Memory B cell (primary cell): ENCODE results near the gene RSBN1L.

ENCODE experiments used
- ATAC-seq: fragments of 150-1000 bp; cut with Tn5 transposase; 2 replicates; pipeline ENCODE4 v1.10.0; 2021; ENCODE audit warnings: low read depth, mild to moderate bottlenecking, moderate library complexity
- DNase-seq, 2 donors: peaks; one replicate each; pipeline ENCODE4 v3.0.0; 2022; ENCODE audit warnings: low spot score in 2 of 2
- H3K27ac Mint-ChIP-seq: one replicate; pipeline ENCODE4 v1.8.0; 2022; ENCODE audit warnings: mild to moderate bottlenecking, moderate library complexity, mixed read lengths
- H3K27me3 Mint-ChIP-seq: one replicate; pipeline ENCODE4 v1.8.0; 2022; ENCODE audit warnings: mixed read lengths
- H3K36me3 Mint-ChIP-seq: one replicate; pipeline ENCODE4 v1.8.0; 2022; ENCODE audit warnings: mild to moderate bottlenecking, mixed read lengths
- H3K4me1 Mint-ChIP-seq: one replicate; pipeline ENCODE4 v1.8.0; 2022; ENCODE audit warnings: mixed read lengths
- H3K4me3 Mint-ChIP-seq: one replicate; pipeline ENCODE4 v1.8.0; 2022; ENCODE audit warnings: mild to moderate bottlenecking, moderate library complexity, mixed read lengths
- H3K9me3 Mint-ChIP-seq: one replicate; pipeline ENCODE4 v1.8.0; 2022; ENCODE audit warnings: mixed read lengths

Gene RSBN1L

DNA sequence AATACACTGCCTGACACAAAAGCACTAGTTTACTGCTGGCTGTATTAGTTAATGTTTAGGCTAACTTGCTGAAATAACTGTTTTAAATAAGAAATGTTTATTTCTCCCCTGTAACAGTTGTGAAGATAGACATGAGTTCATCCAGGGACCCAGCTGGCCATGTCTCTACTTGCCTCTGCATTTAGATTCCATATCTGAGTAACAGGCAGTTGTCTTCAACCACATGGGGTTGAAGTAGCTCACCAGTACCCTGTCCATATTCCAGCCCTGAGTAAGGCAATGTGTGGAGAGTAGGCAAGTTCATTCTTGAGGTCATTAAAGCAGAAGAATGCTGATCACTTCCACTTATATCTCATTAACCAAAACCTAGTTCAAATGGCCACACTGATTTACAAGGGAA is 31.1 kb upstream of the RSBN1L start:
- no peak overlapping the region for H3K4me3 Mint-ChIP-seq

DNA sequence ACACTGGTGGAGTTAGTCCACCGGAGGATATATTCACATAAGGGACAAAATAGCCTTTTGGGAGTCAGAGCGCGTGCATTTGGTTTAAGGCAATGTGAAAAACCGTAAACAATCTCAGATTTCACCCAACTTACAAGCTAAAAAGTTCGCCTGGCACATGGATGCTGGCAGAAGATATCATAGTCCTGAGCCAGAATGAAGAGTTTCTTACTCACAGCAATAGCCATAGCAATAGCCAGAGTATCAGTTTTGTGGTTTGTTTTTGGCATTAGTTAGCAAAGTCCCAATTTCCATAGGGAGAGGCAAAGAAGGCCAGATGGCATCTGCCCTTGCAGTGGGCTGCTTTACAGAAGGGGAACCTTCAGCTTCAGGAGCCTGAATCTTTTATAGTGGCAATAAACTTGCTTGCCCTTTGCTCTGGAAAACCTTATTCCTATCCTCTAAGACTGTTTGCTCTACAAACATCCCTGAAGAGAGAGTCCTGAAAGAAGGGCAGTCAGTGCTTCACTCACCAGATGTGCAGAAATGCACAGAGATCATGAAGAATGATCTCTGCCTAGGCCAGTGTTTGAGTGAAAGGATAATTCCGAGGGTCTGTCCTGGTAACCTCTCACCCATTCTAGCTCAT is 28.7 kb upstream of the RSBN1L start:
- Mint-ChIP-seq H3K4me1 (peaks cover 3% of the 10 kb centered on the region), H3K36me3 (peaks cover 5% of the 10 kb centered on the region), H3K4me3 (no peak overlapping the region), H3K9me3 (no peaks in the 10 kb centered on the region), H3K27ac (no peak overlapping the region), H3K27me3 (no peaks in the 10 kb centered on the region)
- DNase-seq = no peak
- ATAC-seq = no peak

More for the DNA sequence above, 31.1 kb upstream of the RSBN1L start:
- Mint-ChIP-seq H3K36me3 (peaks cover 3% of the 10 kb centered on the region), H3K27me3 (no peaks in the 10 kb centered on the region), H3K4me1 (peaks cover 3% of the 10 kb centered on the region), H3K27ac (no peak overlapping the region), H3K9me3 (no peaks in the 10 kb centered on the region)
- DNase-seq (no peak), ATAC-seq (no peak)

DNA sequence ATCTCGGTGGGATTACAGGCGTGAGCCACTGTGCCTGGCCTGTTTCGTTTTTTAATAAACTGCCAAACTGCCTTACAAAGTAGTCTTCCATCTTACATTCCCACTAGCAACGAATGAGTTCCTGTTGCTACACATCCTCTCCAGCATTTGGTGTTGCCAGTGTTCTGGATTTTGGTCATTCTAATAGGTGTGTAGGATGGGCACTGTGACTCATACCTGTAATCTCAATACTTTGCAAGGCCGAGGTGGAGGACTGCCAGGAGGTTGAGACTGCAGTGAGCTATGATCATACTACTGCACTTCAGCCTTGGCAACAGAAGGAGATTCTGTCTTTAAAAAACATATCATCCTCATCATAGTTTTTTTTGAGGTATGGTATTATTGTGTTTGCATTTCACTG is 21.4 kb upstream of the RSBN1L start:
- Mint-ChIP-seq H3K27ac (no peak overlapping the region), H3K36me3 (peaks cover 2% of the 10 kb centered on the region), H3K4me3 (no peak overlapping the region), H3K9me3 (no peaks in the 10 kb centered on the region), H3K27me3 (no peaks in the 10 kb centered on the region), H3K4me1 (no peaks in the 10 kb centered on the region)
- DNase-seq (no peak), ATAC-seq (no peak)

DNA sequence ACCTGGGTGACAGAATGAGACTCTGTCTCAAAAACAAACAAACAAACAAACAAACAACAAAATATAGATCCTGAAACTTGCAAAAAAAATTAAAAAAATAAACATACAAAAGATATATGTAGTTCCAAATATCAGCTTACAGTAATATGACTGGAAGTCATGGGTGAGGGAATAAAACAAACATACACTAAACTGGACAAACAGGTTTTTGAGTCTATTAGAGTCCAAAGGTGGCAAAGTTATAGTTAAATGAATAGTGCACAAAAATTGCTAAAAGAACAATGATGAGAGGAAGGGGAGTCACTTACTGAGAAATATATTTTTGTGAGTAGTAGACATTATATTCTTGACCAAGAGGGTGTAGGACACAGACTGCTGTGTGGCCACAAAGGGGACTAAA is 16.7 kb upstream of the RSBN1L start:
- DNase-seq (no peak), ATAC-seq (no peak)
- Mint-ChIP-seq H3K27me3 (no peaks in the 10 kb centered on the region), H3K4me3 (no peak overlapping the region), H3K4me1 (no peaks in the 10 kb centered on the region), H3K27ac (no peak overlapping the region), H3K9me3 (no peaks in the 10 kb centered on the region), H3K36me3 (peaks cover 12% of the 10 kb centered on the region)

DNA sequence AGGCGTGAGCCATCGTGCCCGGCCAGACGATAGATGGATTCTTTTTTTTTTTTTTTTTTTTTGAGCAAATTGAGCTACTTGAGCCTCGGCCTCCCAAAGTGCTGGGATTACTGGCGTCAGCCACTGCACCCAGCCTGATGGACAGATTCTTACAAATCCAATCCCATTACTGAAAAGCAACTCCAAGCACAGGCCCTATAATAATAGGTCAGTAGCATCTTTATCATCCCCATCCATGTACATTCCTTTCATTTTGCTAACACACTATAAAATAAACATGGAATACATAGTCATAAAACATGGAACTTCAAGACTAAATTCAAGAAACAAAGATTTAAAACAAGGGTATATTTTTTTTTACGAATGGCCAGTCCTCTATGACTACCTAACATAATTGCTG is 16.0 kb upstream of the RSBN1L start:
- Mint-ChIP-seq H3K27ac (no peak overlapping the region), H3K27me3 (no peaks in the 10 kb centered on the region), H3K9me3 (no peaks in the 10 kb centered on the region), H3K4me3 (no peak overlapping the region), H3K36me3 (peaks cover 12% of the 10 kb centered on the region), H3K4me1 (no peaks in the 10 kb centered on the region)
- DNase-seq = no peak
- no peak for ATAC-seq

DNA sequence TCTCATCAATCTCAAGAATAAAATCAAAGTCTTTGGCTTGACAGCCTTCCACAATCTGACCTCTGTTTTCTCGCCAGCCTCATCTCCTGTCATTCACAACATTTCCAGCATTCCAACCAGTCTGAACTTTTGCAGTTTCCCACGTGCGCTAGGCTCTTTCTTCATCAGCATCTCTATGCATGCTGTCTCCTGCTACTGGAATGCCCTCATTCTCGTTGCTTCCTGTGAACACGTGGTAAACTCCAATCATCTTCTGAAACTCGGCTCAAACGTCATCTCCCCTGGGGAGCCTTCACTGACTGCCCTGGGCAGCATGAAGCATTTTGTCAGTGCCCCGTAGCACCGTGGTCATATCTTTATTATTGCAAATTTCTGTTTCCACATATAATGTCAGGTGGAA is 12.2 kb upstream of the RSBN1L start:
- H3K4me3 Mint-ChIP-seq = no peak overlapping the region
- ATAC-seq (no peak), DNase-seq (no peak)
- peaks cover 17% of the 10 kb centered on the region for H3K36me3 Mint-ChIP-seq
- peaks cover 2% of the 10 kb centered on the region for H3K9me3 Mint-ChIP-seq
- peaks cover 7% of the 10 kb centered on the region for H3K4me1 Mint-ChIP-seq
- H3K27ac Mint-ChIP-seq = no peak overlapping the region
- no peaks in the 10 kb centered on the region for H3K27me3 Mint-ChIP-seq

DNA sequence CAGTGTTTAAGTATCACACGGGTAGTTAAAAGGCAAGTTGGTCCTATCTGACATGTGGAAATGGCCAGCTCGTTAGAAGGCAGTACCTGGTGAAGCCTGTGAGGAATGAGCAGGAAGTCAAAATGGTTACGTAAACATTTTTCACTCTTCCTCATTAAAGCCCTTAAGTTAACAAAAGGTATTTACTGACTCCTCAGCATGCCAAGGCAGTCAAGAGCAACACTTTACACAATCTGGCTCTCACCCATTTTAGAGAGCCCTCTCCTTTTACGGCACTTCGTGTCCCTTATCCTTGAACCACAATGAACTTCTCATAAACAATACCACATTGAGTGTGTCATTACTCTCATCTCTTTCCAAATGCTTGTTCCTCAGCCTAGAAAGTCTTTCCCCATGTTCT is 11.0 kb upstream of the RSBN1L start:
- Mint-ChIP-seq H3K4me1 (peaks cover 7% of the 10 kb centered on the region), H3K27me3 (no peaks in the 10 kb centered on the region), H3K27ac (no peak overlapping the region), H3K9me3 (peaks cover 2% of the 10 kb centered on the region), H3K36me3 (peaks cover 17% of the 10 kb centered on the region), H3K4me3 (no peak overlapping the region)
- DNase-seq = no peak
- ATAC-seq = no peak

DNA sequence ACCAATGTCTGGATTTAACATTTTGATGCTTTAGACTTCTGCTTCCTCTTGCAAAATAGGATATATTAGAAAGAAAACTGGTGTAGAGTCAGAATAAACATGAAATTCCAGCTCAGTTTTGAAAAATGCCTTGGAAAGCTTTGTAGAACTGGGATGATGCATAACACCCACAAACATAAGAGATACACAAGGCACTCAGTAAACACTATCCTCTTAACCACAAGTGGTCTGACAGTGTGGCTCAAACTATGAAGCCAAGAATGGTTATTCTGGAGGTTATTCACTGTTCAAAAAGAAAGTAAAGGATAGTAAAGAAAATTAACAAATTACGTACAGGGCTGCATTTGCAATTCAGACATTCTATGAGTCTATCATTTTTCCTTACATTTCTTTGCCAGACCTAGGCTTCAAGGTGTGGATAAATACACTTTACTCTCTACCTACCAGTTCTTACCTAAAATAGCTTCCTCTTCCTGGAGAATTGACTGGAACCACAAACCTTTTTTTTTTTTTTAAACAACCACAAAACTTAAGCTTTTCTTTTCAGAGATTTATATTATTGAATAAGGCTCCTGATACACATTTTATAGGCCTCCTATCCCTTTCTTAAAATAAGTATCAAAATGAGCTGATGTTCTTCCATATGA is 9.0 kb upstream of the RSBN1L start:
- H3K36me3 Mint-ChIP-seq = peaks cover 17% of the 10 kb centered on the region
- DNase-seq (no peak), ATAC-seq (no peak)
- H3K27me3 Mint-ChIP-seq = no peaks in the 10 kb centered on the region
- peaks cover 9% of the 10 kb centered on the region for H3K4me1 Mint-ChIP-seq
- peaks cover 2% of the 10 kb centered on the region for H3K9me3 Mint-ChIP-seq
- peak overlapping the region; percentile 64 for H3K27ac Mint-ChIP-seq
- H3K4me3 Mint-ChIP-seq = no peak overlapping the region

DNA sequence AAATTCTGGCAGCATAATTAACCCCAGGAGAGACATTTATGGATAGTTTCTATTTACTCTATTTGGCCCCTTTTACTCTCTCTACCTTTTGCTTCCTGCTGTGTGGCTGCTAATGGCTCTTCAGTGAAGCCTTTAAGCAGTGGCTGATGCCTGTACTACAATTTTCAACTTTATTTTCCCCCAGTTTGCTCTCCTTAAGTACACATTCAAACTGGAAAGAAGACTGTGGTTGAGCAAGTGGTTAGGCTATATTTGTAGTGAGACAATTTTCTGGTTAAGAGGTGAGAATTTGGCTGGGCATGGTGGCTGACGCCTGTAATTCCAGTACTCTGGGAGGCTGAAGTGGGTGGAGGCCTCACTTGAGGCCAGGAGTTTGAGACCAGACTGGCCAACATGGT is 8.5 kb upstream of the RSBN1L start:
- peaks cover 15% of the 10 kb centered on the region for H3K36me3 Mint-ChIP-seq
- H3K27me3 Mint-ChIP-seq = no peaks in the 10 kb centered on the region
- H3K9me3 Mint-ChIP-seq = peaks cover 2% of the 10 kb centered on the region
- H3K4me3 Mint-ChIP-seq = no peak overlapping the region
- H3K4me1 Mint-ChIP-seq = peaks cover 12% of the 10 kb centered on the region
- peak overlapping the region; percentile 64 for H3K27ac Mint-ChIP-seq
- DNase-seq = no peak
- ATAC-seq = no peak

DNA sequence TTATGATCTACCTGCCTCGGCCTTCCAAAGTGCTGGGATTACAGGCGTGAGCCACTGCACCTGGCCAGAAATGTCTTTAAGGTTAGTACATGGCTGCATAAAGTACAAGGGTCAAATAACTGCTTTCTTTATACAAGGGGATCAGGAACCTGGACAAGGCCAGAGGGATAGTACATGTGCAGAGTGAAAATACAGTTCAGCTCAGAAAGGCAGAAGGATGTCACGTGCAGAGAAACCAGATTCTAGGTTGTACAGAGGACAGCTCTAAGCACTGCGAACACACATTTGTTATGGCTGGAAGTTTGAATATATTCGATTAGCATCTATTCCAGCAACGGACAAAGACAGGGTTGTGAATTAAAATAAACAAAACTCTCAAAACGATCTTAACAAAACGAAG is 6.0 kb upstream of the RSBN1L start:
- Mint-ChIP-seq H3K4me3 (no peak overlapping the region), H3K9me3 (peaks cover 2% of the 10 kb centered on the region), H3K36me3 (peaks cover 7% of the 10 kb centered on the region), H3K27ac (no peak overlapping the region), H3K27me3 (no peaks in the 10 kb centered on the region), H3K4me1 (peaks cover 18% of the 10 kb centered on the region)
- DNase-seq (no peak), ATAC-seq (no peak)

DNA sequence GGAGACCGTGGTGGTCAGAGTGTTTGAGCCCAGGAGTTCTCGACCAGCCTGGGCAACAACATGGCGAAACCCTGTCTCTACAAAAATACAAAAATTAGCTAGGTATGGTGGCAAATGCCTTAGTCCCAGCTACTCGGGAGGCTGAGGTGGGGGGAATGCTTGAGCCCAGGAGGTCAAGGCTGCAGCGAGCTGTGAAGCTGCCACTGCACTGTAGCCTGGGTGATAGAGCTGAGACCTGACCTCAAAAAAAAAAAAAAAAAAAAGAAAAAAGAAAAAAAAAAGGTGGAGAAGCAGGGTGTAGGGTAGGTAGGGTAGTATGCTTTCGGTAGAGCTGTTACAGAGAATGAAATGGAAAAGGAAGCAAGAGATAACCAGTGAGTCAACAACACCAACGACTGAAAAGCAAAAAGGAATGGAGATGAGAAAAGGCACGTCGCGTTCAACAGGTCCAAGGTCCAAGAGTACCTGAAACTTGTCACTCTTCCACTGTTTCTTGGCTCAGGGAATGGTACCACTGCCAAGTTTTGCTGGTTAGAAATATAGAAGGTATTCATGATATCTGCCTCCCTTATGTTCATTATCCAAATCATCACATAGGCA is 4.3 kb upstream of the RSBN1L start:
- H3K27ac Mint-ChIP-seq = no peak overlapping the region
- ATAC-seq = no peak
- DNase-seq = no peak
- H3K4me3 Mint-ChIP-seq = no peak overlapping the region
- peaks cover 2% of the 10 kb centered on the region for H3K9me3 Mint-ChIP-seq
- H3K4me1 Mint-ChIP-seq = peaks cover 18% of the 10 kb centered on the region
- H3K36me3 Mint-ChIP-seq = peaks cover 5% of the 10 kb centered on the region
- no peaks in the 10 kb centered on the region for H3K27me3 Mint-ChIP-seq

DNA sequence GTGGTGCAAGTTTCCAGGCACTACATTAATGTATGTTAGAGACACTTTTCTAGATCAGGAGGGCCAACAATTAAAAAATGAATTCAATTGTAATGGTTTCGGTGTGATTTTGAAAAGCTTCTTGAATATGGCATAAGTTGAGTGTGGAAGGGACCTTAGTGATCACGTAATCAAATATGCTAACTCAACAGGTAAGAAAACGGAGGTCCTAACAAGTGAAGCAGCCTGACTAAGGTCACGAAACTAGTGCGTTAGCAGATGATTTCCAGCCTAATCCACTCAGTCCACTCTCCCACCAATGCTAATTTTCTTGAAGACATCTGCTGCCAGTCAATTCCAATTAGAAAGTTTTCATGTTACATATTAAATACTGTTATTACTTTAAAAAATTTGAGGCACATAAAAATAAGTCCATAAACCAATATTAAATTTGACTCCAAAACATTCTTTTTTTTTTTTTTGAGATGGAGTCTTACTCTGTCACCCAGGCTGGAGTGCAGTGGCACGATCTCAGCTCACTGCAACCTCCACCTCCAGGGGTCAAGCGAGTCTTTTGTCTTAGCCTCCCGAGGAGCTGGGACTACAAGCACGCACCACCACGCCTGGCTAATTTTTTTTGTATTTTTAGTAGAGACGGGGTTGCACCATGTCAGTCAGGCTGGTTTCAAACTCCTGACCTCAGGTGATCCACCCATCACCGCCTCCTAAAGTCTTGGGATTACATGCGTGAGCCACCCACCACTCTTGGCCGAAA is 2.3 kb upstream of the RSBN1L start:
- no peaks in the 10 kb centered on the region for H3K9me3 Mint-ChIP-seq
- H3K27ac Mint-ChIP-seq = no peak overlapping the region
- H3K4me1 Mint-ChIP-seq = peaks cover 17% of the 10 kb centered on the region
- H3K36me3 Mint-ChIP-seq = peaks cover 3% of the 10 kb centered on the region
- ATAC-seq (no peak), DNase-seq (no peak)
- H3K27me3 Mint-ChIP-seq = no peaks in the 10 kb centered on the region
- H3K4me3 Mint-ChIP-seq = peak overlapping the region; percentile 44

DNA sequence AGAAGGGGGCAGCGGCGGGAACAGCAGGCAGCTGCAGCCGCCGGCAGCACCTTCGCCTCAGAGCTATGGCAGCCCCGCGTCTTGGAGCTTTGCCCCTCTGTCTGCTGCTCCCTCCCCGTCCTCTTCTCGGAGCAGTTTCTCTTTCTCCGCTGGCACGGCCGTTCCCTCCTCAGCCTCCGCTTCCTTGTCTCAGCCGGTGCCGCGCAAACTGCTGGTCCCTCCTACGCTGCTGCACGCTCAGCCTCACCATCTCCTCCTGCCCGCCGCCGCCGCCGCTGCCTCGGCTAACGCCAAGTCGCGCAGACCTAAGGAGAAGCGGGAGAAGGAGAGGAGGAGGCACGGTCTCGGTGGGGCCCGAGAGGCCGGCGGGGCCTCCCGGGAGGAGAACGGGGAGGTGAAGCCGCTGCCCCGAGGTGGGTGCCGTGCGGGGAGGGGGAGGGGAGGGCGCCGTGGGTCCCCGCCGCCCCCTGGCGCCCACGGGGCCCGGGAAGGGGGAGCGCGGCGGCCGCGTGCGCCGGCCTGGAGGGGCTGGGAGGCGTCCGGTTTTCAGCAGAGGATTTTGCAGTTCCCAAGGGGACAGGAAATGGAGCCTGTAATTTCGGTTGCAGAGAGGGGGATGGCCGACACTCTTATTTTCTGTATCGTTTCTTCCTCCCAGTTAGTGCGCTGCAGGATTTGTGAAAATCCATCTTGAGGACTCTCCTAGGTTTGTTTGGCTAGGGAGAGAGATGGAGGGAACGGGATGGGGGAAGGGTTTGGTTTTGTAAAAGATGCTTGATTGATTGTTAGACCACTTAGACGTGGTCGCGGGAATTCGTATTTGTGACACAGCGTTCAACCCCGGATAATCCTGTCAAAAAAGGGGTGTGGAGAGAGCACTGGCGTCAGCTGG is 630 bp downstream of the RSBN1L start:
- ATAC-seq (peak; percentile 28), DNase-seq (peak; percentile 40 to 68)
- Mint-ChIP-seq H3K27me3 (no peaks in the 10 kb centered on the region), H3K9me3 (no peaks in the 10 kb centered on the region), H3K4me3 (peak overlapping the region; percentile 99), H3K4me1 (peaks cover 27% of the 10 kb centered on the region), H3K36me3 (peaks cover 5% of the 10 kb centered on the region), H3K27ac (peak overlapping the region; percentile 90)

DNA sequence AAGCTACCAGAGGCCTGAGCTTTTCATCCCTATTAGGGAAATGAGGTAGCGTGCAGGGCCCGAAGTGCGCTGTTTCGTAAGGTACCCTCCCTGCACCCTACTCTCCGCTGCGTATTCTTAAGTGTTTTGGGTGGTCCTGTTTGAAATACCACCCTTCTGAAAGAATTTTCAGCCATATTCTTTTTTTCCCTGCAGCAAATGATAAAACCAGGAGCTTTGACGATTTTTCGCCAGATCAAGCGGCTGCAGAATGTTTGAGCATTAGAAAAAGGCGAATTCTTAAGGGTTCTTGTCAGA is 1.2 kb downstream of the RSBN1L start:
- no peak for ATAC-seq
- H3K4me1 Mint-ChIP-seq = peaks cover 25% of the 10 kb centered on the region

More for the DNA sequence above, 1.2 kb downstream of the RSBN1L start:
- peak overlapping the region; percentile 99 for H3K4me3 Mint-ChIP-seq
- no peaks in the 10 kb centered on the region for H3K9me3 Mint-ChIP-seq
- peaks cover 5% of the 10 kb centered on the region for H3K36me3 Mint-ChIP-seq
- DNase-seq = no peak
- peak overlapping the region; percentile 90 for H3K27ac Mint-ChIP-seq
- H3K27me3 Mint-ChIP-seq = no peaks in the 10 kb centered on the region
